VCaP (cell line): ENCODE data around the gene PCARE.

ENCODE experiments used
- H3K27ac ChIP-seq: fragments of 450-650 bp; 2 replicates; pipeline ENCODE4 v1.5.1; 2017
- TF ChIP-seq, protein P1 (sequence below): fragments of 450-650 bp; conservative IDR thresholded peaks from 2 replicates; pipeline ENCODE4 v1.5.1; 2017; ENCODE audit warnings: mild to moderate bottlenecking, moderate library complexity

PCARE gene

GRCh38 chr2:29061616-29062015 lies 12.7 kb downstream of the PCARE start:
- no peak overlapping the region for H3K27ac ChIP-seq
- TF ChIP-seq, protein P1, sequence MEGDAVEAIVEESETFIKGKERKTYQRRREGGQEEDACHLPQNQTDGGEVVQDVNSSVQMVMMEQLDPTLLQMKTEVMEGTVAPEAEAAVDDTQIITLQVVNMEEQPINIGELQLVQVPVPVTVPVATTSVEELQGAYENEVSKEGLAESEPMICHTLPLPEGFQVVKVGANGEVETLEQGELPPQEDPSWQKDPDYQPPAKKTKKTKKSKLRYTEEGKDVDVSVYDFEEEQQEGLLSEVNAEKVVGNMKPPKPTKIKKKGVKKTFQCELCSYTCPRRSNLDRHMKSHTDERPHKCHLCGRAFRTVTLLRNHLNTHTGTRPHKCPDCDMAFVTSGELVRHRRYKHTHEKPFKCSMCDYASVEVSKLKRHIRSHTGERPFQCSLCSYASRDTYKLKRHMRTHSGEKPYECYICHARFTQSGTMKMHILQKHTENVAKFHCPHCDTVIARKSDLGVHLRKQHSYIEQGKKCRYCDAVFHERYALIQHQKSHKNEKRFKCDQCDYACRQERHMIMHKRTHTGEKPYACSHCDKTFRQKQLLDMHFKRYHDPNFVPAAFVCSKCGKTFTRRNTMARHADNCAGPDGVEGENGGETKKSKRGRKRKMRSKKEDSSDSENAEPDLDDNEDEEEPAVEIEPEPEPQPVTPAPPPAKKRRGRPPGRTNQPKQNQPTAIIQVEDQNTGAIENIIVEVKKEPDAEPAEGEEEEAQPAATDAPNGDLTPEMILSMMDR = no peak

DNA sequence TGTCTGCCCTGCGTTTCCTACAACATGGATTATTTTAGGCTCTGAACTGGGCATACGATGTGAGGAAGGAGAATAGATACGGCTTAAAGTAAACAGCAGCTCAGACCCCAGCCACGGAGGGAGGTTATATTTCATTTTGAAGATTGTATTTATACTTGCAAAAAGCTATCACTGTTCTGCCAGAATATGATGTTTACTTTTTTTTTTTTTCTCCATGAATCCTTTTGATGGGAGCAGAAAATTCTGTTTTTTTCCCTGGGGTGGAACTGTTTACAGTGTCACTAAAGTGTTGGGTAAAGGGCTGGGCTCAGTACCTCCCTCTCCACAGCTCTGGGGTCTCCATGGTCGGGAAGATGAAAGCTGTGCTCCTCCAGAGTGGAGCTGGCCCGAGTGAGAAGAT lies 13.1 kb downstream of the PCARE start:
- H3K27ac ChIP-seq = no peak overlapping the region
- TF ChIP-seq, protein P1 = no peak

DNA sequence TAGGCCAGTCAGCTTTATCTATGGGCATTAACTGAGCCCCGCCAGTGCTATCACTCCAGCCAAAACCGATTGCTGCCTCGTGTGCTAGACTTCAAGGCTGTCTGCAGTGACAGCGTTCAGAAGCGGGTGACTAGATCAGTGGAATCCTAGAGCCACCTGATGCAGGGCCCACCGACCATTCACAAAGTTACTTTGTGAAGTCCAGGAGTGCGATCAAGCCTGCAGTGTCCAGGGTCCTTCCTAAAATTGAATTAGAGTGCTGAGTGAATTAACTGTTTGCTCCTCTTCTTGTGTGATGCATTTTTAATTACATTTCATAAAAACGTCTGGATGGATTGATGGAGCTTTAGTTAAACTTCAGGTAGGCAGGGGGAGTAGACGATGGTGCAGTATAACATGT lies 13.9 kb downstream of the PCARE start:
- TF ChIP-seq, protein P1 = no peak
- no peak overlapping the region for H3K27ac ChIP-seq

GRCh38 chr2:29059624-29060023 lies 14.7 kb downstream of the PCARE start:
- TF ChIP-seq, protein P1 = no peak

DNA sequence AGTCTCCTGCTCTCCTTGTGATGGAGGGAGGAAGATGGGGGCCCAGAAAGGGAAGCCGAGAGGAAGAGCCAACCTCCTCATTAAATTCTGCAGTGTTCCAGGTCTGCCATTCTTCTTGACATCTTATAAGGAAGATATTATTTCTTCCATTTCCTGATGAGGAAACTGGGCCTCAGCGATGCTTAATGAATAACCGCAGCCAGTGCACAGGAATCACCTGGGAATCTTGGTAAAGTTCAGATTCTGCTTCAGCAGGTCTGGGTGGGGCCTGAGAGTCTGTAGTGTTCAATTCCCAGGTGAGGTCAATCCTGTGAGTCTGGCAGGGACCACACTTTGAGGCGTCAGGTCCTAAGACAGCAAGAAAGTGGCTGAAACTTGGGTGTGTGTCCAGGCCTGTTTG lies 17.3 kb downstream of the PCARE start:
- TF ChIP-seq, protein P1 = no peak
- no peak overlapping the region for H3K27ac ChIP-seq

More at GRCh38 chr2:29059624-29060023, 14.7 kb downstream of the PCARE start:
- no peak overlapping the region for H3K27ac ChIP-seq

DNA sequence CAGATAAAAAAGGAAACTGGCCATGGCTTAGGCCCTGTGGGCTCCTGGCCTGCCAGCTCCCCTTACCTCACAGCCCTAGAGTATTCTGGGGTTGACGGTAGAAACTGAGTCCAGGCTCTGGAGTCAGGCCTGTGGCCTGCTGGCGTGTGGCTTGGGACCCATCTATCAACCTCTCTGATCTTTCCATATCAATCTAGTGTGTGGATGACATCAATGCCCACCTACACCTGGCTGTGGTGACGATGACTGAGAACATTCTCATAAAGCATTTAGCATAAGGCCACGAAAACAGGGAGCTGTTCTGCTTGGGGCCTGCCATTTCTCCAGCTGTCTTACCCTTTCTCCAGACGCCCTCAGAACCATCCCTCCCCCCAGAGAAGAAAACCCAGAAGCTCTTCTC lies 17.9 kb downstream of the PCARE start:
- TF ChIP-seq, protein P1 = no peak
- no peak overlapping the region for H3K27ac ChIP-seq

GRCh38 chr2:29055601-29056000 lies 18.7 kb downstream of the PCARE start:
- TF ChIP-seq, protein P1 = no peak
- H3K27ac ChIP-seq = no peak overlapping the region

DNA sequence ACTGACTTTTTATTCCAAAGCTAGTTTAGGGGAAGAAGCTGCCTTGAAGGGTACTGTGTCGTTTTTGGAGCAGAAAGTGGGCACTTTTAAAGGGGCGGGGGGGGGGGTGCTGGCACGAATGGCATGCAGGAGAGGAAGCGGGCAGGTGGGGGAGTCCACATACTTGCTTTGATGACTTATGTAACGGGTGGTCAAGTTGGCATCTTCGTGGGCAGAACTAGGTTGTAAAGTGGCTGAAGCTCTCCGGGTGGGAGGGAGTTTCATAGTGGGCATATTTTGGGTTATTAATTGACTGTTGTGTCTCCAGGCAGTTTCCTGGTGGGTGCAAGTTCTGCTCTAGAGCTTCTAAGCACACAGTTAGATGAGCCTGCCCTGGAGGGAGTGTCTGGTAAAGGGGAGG lies 19.9 kb downstream of the PCARE start:
- H3K27ac ChIP-seq = no peak overlapping the region
- TF ChIP-seq, protein P1 = no peak
